SK-N-SH (cell line): ENCODE results near the gene ZNF217. TPM values are rescaled to one million over a fixed set of nuclear protein-coding genes. Genes with fewer than 3 reads are reported as not detected.

Source experiments
- CTCF ChIA-PET: fragments of 300-600, 350-600 bp; formaldehyde crosslinking; extraction: SDS; loops from one replicate; lab custom pipeline; 2021; lab: Yijun Ruan, JAX
- POLR2A ChIA-PET: fragments of 350-600 bp; sonication (Branson Sonifier 250); formaldehyde crosslinking; extraction: SDS; loops from one replicate; lab custom pipeline; 2020; ENCODE audit warnings: antibody characterized with exemption, inconsistent platforms; lab: Yijun Ruan, JAX
- DNase-seq: peaks from one replicate; pipeline ENCODE4 v3.0.0; 2012
- H2AFZ ChIP-seq: fragments of 200-600 bp; sonication (generic); 2 replicates; pipeline ENCODE4 v1.8.1; 2016; ENCODE audit warnings: antibody characterized with exemption, mild to moderate bottlenecking, low read depth
- H3F3A ChIP-seq: fragments of 200-600 bp; sonication (generic); replicated peaks from 2 replicates; pipeline ENCODE3; 2016; ENCODE audit warnings: antibody characterized with exemption, mild to moderate bottlenecking; ENCODE audit not compliant: insufficient read depth
- H3K27ac ChIP-seq, 2 experiments: fragments of 200-500 bp in 1 of 2; fragments of 200-600 bp in 1 of 2; sonication (Bioruptor generic) in 1 of 2; sonication (generic), shearing (Covaris generic) in 1 of 2; 2 replicates each; pipeline versions ENCODE4 v1.5.1 to v1.6.1; 2014 to 2016; ENCODE audit warnings: low read depth in 2 of 2, inconsistent platforms in 1 of 2, low read length in 1 of 2, mild to moderate bottlenecking in 1 of 2, mixed read lengths in 1 of 2
- H3K27me3 ChIP-seq: fragments of 200-600 bp; sonication (generic), shearing (Covaris generic); 2 replicates; pipeline ENCODE4 v1.6.1; 2016; ENCODE audit warnings: mixed run types; ENCODE audit not compliant: insufficient read depth
- H3K36me3 ChIP-seq, 2 experiments: fragments of 200-500 bp in 1 of 2; fragments of 200-600 bp in 1 of 2; sonication (Bioruptor generic) in 1 of 2; sonication (generic) in 1 of 2; replicated peaks in 1 of 2; 2 replicates each; pipeline versions ENCODE3 to v1.5.1; 2014 to 2016; ENCODE audit warnings: low read length in 1 of 2, mild to moderate bottlenecking in 1 of 2; ENCODE audit not compliant: insufficient read depth in 2 of 2, control insufficient read depth in 1 of 2
- H3K4me1 ChIP-seq, 2 experiments: fragments of 200-500 bp in 1 of 2; fragments of 200-600 bp in 1 of 2; sonication (Bioruptor generic) in 1 of 2; sonication (generic), shearing (Covaris generic) in 1 of 2; 2 replicates each; pipeline versions ENCODE4 v1.5.1 to v1.6.1; 2014 to 2016; ENCODE audit warnings: low read depth in 1 of 2, low read length in 1 of 2, mixed run types in 1 of 2; ENCODE audit not compliant: insufficient read depth in 2 of 2, control insufficient read depth in 1 of 2
- H3K4me2 ChIP-seq: fragments of 200-600 bp; sonication (generic), shearing (Covaris generic); 2 replicates; pipeline ENCODE4 v1.6.1; 2017; ENCODE audit warnings: mixed run types
- H3K4me3 ChIP-seq, 2 experiments: fragments of 200-500 bp in 1 of 2; fragments of 200-600 bp in 1 of 2; sonication (Bioruptor generic) in 1 of 2; sonication (generic), shearing (Covaris generic) in 1 of 2; 2 replicates each; pipeline versions ENCODE4 v1.5.1 to v1.8.1; 2014 to 2016; ENCODE audit warnings: low read depth in 2 of 2, inconsistent platforms in 1 of 2, low read length in 1 of 2, mild to moderate bottlenecking in 1 of 2, mixed read lengths in 1 of 2, moderate library complexity in 1 of 2
- H3K79me2 ChIP-seq: fragments of 200-600 bp; sonication (generic); 2 replicates; pipeline ENCODE4 v1.8.1; 2017; ENCODE audit warnings: mild to moderate bottlenecking; ENCODE audit not compliant: insufficient read depth
- H3K9ac ChIP-seq: fragments of 200-600 bp; sonication (generic); 2 replicates; pipeline ENCODE4 v1.6.1; 2017; ENCODE audit warnings: mixed run types
- H3K9me2 ChIP-seq: fragments of 200-600 bp; sonication (generic); 2 replicates; pipeline ENCODE4 v1.6.1; 2017; ENCODE audit warnings: mixed run types
- H3K9me3 ChIP-seq: fragments of 200-600 bp; sonication (generic); 2 replicates; pipeline ENCODE4 v1.6.1; 2017; ENCODE audit warnings: mixed run types, mild to moderate bottlenecking, moderate library complexity
- H4K20me1 ChIP-seq: fragments of 200-600 bp; sonication (generic); 2 replicates; pipeline ENCODE4 v1.6.1; 2017; ENCODE audit warnings: mild to moderate bottlenecking, mixed run types; ENCODE audit not compliant: insufficient read depth
- CHD2 ChIP-seq: fragments of 150-350 bp; IDR thresholded peaks from 2 replicates; pipeline ENCODE4 v1.6.1; 2018; ENCODE audit warnings: low read length; ENCODE audit not compliant: partially characterized antibody
- CTCF ChIP-seq: fragments of 200-600 bp; sonication (generic); IDR thresholded peaks from 2 replicates; pipeline ENCODE4 v1.6.1; 2017; ENCODE audit warnings: antibody characterized with exemption, mild to moderate bottlenecking, moderate library complexity
- ELF1 ChIP-seq: IDR thresholded peaks from 2 replicates; pipeline ENCODE4 v1.4.0; 2012
- EP300 ChIP-seq, 2 experiments: IDR thresholded peaks; 2 replicates each; pipeline versions ENCODE4 v1.4.0 to v1.6.1; 2012; ENCODE audit warnings: borderline replicate concordance in 1 of 2, low read depth in 1 of 2, low read length in 1 of 2
- EZH2phosphoT487 ChIP-seq: fragments of 200-600 bp; sonication (generic); IDR thresholded peaks from 2 replicates; pipeline ENCODE4 v1.6.1; 2017; ENCODE audit warnings: low read depth, mixed run types, mild to moderate bottlenecking, antibody characterized with exemption, moderate library complexity, borderline replicate concordance
- FOXJ3 ChIP-seq: sonication (generic); formaldehyde crosslinking; IDR thresholded peaks from 2 replicates; pipeline ENCODE4 v1.5.1; 2020; ENCODE audit warnings: mild to moderate bottlenecking, missing genetic modification reagents
- FOXM1 ChIP-seq: IDR thresholded peaks from 2 replicates; pipeline ENCODE4 v1.4.0; 2012; ENCODE audit warnings: low read depth, mild to moderate bottlenecking
- GABPA ChIP-seq: IDR thresholded peaks from 2 replicates; pipeline ENCODE4 v1.4.0; 2012; ENCODE audit warnings: low read depth, mild to moderate bottlenecking
- GATA2 ChIP-seq: sonication (generic); formaldehyde crosslinking; IDR thresholded peaks from 2 replicates; pipeline ENCODE4 v1.5.0; 2020; ENCODE audit warnings: mild to moderate bottlenecking, missing genetic modification reagents
- MAX ChIP-seq: IDR thresholded peaks from 2 replicates; pipeline ENCODE4 v1.4.0; 2012; ENCODE audit warnings: low read depth
- MEF2A ChIP-seq: IDR thresholded peaks from 2 replicates; pipeline ENCODE4 v1.4.0; 2012; ENCODE audit warnings: low read depth, borderline replicate concordance
- MXI1 ChIP-seq: IDR thresholded peaks from 2 replicates; pipeline ENCODE4 v1.6.1; 2012; ENCODE audit warnings: mild to moderate bottlenecking, low read depth, low read length, improper control_type of control experiment
- NFIC ChIP-seq: IDR thresholded peaks from 2 replicates; pipeline ENCODE4 v1.4.0; 2012; ENCODE audit warnings: borderline replicate concordance
- NRF1 ChIP-seq: IDR thresholded peaks from 2 replicates; pipeline ENCODE4 v1.6.1; 2012; ENCODE audit warnings: low read depth, mild to moderate bottlenecking, low read length
- POLR2AphosphoS5 ChIP-seq: IDR thresholded peaks from 2 replicates; pipeline ENCODE4 v1.6.1; 2012; ENCODE audit warnings: low read depth, low read length
- RCOR1 ChIP-seq: fragments of 150-350 bp; IDR thresholded peaks from 2 replicates; pipeline ENCODE4 v1.6.1; 2017; ENCODE audit warnings: antibody characterized with exemption, low read length
- SIN3A ChIP-seq: IDR thresholded peaks from 2 replicates; pipeline ENCODE4 v1.6.1; 2012; ENCODE audit warnings: low read depth, mild to moderate bottlenecking, low read length, moderate library complexity, borderline replicate concordance
- SMC3 ChIP-seq: IDR thresholded peaks from 2 replicates; pipeline ENCODE4 v1.6.1; 2012; ENCODE audit warnings: low read depth, low read length, improper control_type of control experiment
- TAF1 ChIP-seq: IDR thresholded peaks from 2 replicates; pipeline ENCODE4 v1.6.1; 2012; ENCODE audit warnings: low read depth, mild to moderate bottlenecking, low read length, moderate library complexity, borderline replicate concordance
- TCF12 ChIP-seq: IDR thresholded peaks from 2 replicates; pipeline ENCODE4 v1.4.0; 2012
- TEAD4 ChIP-seq: IDR thresholded peaks from 2 replicates; pipeline ENCODE4 v1.4.0; 2012; ENCODE audit warnings: mild to moderate bottlenecking, borderline replicate concordance; ENCODE audit not compliant: insufficient read depth
- YY1 ChIP-seq: IDR thresholded peaks from 2 replicates; pipeline ENCODE4 v1.4.0; 2012; ENCODE audit warnings: low read depth, mild to moderate bottlenecking
- WGBS: methylation state at CpG from one replicate; pipeline ENCODE4 v1.1.6; 2017; ENCODE audit warnings: low lambda C conversion rate; 5-methylcytosine and 5-hydroxymethylcytosine counted together
- polyA plus RNA-seq, 3 experiments: library from polyadenylated mRNA; depleted of rRNA; stranded (reverse); fragments of >200 nt; gene quantifications; 2 replicates each; pipeline ENCODE4 v1.2.3, GENCODE V29; 2012
- TF ChIP-seq, protein P1 (sequence below): IDR thresholded peaks from 2 replicates; pipeline ENCODE4 v1.6.1; 2012; ENCODE audit warnings: mild to moderate bottlenecking, low read depth, low read length, moderate library complexity
- TF ChIP-seq, protein P2 (sequence below): fragments of 150-350 bp; IDR thresholded peaks from 2 replicates; pipeline ENCODE4 v1.6.1; 2016; ENCODE audit warnings: mild to moderate bottlenecking, low read depth, low read length
- TF ChIP-seq, protein P3 (sequence below): IDR thresholded peaks from 2 replicates; pipeline ENCODE4 v1.4.0; 2012; ENCODE audit warnings: low read depth, borderline replicate concordance

Gene ZNF217
- polyA plus RNA-seq, 1 of the 3 experiments (the other 2 are of a cell fraction) = 6.9 TPM

DNA sequence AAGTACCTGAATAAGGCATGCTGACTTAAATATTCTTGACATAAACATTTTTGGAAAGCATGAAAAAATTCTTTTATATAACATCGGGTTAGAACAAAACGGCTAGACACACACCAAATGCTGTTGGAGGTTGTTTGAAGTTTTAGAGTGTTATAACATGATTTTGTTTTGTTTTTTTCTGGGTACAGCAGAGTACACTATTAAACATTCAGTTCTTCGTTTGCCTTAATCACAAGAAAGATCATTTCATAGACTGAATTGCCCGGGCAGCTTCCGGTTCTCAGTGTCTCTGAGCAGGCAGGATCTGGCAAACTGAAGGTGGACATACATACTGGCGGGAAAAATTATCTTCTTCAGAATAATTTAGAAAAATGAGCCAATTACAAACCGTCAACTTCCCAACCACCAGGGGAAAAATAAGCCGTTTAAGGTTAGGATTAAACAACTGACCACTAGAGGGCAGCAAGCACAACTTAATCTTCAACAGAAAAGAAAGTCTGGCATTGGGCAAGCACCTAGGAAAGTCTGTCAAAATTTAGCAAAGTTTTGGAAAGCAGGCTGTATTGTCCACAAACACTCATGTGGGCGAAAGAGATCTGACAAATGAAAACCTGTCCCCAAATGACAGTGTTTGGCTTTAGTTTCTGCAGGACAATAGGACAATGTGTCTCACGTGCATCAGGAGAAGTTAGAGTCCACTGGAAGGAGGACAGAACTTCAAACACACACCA lies 15.0 kb downstream of the ZNF217 start:
- CTCF ChIA-PET = interaction anchor here (0.7 to 7.9 kb wide), 23 partner anchors 9 to 629 kb away, joined by 3 to 46 read pairs (median 4); partner anchors contain the start of gene PFDN4
- Histone ChIP-seq H3K9me3 (no peaks in the 10 kb centered on the region), H4K20me1 (peaks cover 49% of the 10 kb centered on the region), H2AFZ (no peak overlapping the region), H3K9ac (peak overlapping the region; percentile 60), H3K36me3 (peaks cover 73 to 77% of the 10 kb centered on the region in 2 experiments), H3F3A (peaks cover 55% of the 10 kb centered on the region), H3K79me2 (peaks cover 100% of the 10 kb centered on the region), H3K4me1 (peaks cover 12 to 48% of the 10 kb centered on the region in 2 experiments), H3K4me3 (peak overlapping the region in 1 of 2 experiments; percentile 52; a peak in 2 of 4 replicates), H3K9me2 (no peaks in the 10 kb centered on the region), H3K27me3 (no peaks in the 10 kb centered on the region), H3K4me2 (peak overlapping the region; percentile 69), H3K27ac (peak overlapping the region; percentile 66 to 95)
- WGBS = 27% methylated on average over 10 of the region's 10 CpGs
- DNase-seq = peak; percentile 77
- POLR2A ChIA-PET = no interaction called here
- TF ChIP-seq TAF1 = no peak
- TF ChIP-seq TEAD4 = no peak
- TF ChIP-seq CTCF = peak; percentile 90
- peak; percentile 22; the same call in 1 of the 2 replicates for TF ChIP-seq POLR2AphosphoS5
- TF ChIP-seq, protein P1, sequence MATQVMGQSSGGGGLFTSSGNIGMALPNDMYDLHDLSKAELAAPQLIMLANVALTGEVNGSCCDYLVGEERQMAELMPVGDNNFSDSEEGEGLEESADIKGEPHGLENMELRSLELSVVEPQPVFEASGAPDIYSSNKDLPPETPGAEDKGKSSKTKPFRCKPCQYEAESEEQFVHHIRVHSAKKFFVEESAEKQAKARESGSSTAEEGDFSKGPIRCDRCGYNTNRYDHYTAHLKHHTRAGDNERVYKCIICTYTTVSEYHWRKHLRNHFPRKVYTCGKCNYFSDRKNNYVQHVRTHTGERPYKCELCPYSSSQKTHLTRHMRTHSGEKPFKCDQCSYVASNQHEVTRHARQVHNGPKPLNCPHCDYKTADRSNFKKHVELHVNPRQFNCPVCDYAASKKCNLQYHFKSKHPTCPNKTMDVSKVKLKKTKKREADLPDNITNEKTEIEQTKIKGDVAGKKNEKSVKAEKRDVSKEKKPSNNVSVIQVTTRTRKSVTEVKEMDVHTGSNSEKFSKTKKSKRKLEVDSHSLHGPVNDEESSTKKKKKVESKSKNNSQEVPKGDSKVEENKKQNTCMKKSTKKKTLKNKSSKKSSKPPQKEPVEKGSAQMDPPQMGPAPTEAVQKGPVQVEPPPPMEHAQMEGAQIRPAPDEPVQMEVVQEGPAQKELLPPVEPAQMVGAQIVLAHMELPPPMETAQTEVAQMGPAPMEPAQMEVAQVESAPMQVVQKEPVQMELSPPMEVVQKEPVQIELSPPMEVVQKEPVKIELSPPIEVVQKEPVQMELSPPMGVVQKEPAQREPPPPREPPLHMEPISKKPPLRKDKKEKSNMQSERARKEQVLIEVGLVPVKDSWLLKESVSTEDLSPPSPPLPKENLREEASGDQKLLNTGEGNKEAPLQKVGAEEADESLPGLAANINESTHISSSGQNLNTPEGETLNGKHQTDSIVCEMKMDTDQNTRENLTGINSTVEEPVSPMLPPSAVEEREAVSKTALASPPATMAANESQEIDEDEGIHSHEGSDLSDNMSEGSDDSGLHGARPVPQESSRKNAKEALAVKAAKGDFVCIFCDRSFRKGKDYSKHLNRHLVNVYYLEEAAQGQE = no peak
- TF ChIP-seq NRF1 = no peak
- TF ChIP-seq, protein P2, sequence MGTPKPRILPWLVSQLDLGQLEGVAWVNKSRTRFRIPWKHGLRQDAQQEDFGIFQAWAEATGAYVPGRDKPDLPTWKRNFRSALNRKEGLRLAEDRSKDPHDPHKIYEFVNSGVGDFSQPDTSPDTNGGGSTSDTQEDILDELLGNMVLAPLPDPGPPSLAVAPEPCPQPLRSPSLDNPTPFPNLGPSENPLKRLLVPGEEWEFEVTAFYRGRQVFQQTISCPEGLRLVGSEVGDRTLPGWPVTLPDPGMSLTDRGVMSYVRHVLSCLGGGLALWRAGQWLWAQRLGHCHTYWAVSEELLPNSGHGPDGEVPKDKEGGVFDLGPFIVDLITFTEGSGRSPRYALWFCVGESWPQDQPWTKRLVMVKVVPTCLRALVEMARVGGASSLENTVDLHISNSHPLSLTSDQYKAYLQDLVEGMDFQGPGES = no peak
- no peak for TF ChIP-seq SIN3A
- TF ChIP-seq MAX = peak; percentile 23; the same call in 1 of the 2 replicates
- TF ChIP-seq GATA2 (CRISPR knock-in tag) = no peak
- no peak for TF ChIP-seq RCOR1
- TF ChIP-seq GABPA = no peak
- no peak for TF ChIP-seq NFIC
- TF ChIP-seq, protein P3, sequence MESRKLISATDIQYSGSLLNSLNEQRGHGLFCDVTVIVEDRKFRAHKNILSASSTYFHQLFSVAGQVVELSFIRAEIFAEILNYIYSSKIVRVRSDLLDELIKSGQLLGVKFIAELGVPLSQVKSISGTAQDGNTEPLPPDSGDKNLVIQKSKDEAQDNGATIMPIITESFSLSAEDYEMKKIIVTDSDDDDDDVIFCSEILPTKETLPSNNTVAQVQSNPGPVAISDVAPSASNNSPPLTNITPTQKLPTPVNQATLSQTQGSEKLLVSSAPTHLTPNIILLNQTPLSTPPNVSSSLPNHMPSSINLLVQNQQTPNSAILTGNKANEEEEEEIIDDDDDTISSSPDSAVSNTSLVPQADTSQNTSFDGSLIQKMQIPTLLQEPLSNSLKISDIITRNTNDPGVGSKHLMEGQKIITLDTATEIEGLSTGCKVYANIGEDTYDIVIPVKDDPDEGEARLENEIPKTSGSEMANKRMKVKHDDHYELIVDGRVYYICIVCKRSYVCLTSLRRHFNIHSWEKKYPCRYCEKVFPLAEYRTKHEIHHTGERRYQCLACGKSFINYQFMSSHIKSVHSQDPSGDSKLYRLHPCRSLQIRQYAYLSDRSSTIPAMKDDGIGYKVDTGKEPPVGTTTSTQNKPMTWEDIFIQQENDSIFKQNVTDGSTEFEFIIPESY = no peak
- no peak for TF ChIP-seq ELF1
- no peak for TF ChIP-seq MEF2A
- TF ChIP-seq CHD2 = no peak
- TF ChIP-seq YY1 = no peak
- TF ChIP-seq TCF12 = no peak
- TF ChIP-seq FOXM1 = no peak
- TF ChIP-seq EP300 (IDR thresholded peaks at IDR 0.05; ENCODE audit: borderline replicate concordance in 1 of 2, low read depth in 1 of 2, low read length in 1 of 2) = no peak
- TF ChIP-seq FOXJ3 = no peak
- TF ChIP-seq SMC3 = peak; percentile 72
- no peak for TF ChIP-seq MXI1
- no peak for TF ChIP-seq EZH2phosphoT487
